H1 (cell line): ENCODE data around the gene ETV1.

Experiments used
- CREB1 ChIP-seq: IDR thresholded peaks from 2 replicates; pipeline ENCODE4 v1.6.1; 2012; ENCODE audit warnings: inconsistent platforms
- RAD21 ChIP-seq, 2 experiments: IDR thresholded peaks in 1 of 2; conservative IDR thresholded peaks in 1 of 2; 2 replicates each; pipeline ENCODE4 v1.6.1; 2011; ENCODE audit warnings: low read depth in 2 of 2, low read length in 2 of 2, improper control_type of control experiment in 1 of 2, inconsistent platforms in 1 of 2, mild to moderate bottlenecking in 1 of 2, moderate library complexity in 1 of 2

DNA sequence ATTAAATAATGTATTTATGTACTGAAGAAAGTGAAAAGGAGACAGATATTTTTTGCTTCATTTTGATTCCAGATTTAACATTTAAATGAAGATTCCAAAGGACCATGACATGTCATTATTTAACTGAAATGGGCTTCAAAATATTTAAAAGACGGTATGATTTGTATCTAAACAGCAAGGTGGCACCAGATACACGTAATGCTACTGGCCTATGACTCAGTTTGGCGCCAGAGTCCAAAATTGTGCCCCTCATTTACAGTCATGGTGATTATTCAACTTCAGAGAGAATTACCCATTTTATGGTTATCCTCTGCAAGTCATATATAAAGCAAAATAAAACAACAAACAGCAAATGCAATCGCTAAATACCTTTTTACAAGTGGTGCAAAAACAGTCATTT, 94.5 kb downstream of the ETV1 start:
- 0 out of 4 replicates have a peak, but pooled peaks of 1 of the 2 experiments have one; percentile 9 for TF ChIP-seq RAD21 (IDR thresholded peaks at IDR 0.05 in 1 of 2, conservative IDR thresholded peaks at IDR 0.05 in 1 of 2; ENCODE audit: low read depth in 2 of 2, low read length in 2 of 2)
- TF ChIP-seq CREB1, result no peak
